C1 segment of cervical spinal cord (tissue), 14 donors: Measurements from ENCODE around the gene IFNLR1.

Experiments
- DNase-seq, 14 donors: peaks; one replicate each; lab custom pipeline; 2025; lab: John Stamatoyannopoulos, UW

The IFNLR1 gene

DNA sequence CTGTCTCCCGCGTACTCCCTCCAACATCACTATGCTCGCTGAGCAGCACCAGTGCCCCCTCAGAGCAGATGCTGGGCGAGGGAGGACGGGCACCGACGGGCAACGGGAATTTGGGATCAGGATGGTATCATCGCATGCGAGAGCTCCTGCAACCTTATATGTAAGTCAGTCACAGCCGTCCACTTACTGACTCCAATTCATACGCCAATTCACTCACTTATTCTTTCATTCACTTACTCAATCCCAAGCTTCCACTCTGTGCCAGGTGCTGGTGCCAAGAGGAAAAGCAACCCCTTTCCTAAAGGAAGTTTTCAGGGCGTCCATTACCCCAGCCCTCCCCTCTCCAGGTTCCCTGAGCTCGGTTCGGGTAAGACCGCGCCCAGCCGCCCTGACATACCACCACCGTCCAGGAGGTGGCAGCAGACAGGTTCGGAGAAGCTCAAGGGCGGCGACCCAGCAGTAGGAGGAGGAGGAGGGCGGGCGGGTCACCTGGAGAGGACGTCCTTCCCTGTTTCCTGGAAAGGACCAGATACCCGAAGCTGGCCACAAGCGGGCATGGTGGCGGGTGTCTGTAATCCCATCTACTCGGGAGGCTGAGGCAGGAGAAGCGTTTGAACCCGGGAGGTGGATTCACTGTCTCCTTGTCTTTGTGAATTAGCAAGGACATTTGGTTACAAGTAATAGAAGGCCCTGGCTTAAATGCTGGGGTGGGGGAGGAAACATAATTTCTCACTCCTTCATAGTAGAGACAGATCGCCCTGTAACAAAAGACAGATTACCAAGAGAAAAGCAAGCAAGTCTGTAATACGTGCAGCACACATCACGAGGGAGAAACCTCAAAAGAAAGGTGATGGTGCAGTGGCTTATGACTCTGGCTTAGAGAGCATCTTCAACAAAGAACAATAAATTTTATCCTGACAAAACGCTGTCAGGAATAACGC lies 36.6 kb downstream of the IFNLR1 start:
- peak in 12 of 14 donors; percentile 15 to 87 (median 54) for DNase-seq

DNA sequence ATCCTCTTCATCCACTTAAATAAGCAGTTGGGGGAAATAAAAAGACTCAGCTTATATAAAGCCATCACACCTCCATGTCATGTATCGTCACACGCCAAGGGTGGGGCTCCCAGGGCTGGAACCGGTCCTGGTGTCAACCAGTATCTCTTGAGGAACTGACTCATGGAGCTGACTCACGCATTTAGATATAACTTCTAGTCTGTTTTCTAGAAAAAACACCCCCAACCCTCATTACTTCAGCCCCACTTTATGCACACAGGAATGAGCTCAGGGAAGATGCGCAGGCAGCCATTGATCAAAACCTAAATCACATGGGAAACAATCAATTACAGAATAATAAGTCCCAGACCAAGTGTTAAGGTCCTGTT lies 37.2 kb downstream of the IFNLR1 start:
- DNase-seq, result peak in 1 of 14 donors; percentile 5

DNA sequence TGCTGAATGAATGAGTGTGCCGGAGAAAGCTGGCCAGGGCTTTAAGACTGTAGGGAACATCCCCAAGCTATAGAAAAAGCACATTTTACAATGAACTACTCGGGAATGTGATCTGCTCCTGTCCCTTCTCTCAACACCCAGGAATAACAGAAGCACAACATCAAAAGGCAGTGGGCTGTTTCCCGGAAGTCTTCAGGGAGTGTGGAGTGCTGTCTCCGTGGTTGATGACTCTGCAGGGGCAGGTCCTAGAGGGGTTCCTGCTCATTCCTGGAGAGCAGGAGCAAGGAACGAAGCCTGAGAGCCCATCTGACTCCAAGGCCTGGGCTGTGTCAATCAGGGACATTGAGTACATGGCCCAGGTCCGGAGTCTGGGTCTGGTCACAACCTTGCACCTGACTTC lies 39.3 kb downstream of the IFNLR1 start:
- no peak for DNase-seq

DNA sequence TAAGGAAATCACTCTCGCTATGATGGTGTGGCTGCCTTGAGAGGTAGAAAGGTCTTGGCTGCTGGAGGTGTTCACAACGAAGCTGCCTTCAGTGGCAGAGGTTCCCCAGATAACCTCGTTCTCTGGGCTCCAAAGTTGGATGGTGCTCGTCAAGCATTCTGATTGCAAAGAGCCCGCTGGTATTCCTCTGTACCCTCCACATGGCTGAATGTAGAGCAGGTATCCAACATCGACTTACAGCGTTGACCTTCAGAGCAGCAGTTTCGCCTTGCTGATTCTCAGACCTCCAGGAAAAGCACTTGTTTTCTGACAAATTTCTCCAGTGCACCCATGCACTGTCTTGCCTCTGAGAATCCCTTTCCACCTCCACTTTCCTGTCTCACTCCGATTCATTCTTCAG lies 39.9 kb downstream of the IFNLR1 start:
- DNase-seq, result no peak

DNA sequence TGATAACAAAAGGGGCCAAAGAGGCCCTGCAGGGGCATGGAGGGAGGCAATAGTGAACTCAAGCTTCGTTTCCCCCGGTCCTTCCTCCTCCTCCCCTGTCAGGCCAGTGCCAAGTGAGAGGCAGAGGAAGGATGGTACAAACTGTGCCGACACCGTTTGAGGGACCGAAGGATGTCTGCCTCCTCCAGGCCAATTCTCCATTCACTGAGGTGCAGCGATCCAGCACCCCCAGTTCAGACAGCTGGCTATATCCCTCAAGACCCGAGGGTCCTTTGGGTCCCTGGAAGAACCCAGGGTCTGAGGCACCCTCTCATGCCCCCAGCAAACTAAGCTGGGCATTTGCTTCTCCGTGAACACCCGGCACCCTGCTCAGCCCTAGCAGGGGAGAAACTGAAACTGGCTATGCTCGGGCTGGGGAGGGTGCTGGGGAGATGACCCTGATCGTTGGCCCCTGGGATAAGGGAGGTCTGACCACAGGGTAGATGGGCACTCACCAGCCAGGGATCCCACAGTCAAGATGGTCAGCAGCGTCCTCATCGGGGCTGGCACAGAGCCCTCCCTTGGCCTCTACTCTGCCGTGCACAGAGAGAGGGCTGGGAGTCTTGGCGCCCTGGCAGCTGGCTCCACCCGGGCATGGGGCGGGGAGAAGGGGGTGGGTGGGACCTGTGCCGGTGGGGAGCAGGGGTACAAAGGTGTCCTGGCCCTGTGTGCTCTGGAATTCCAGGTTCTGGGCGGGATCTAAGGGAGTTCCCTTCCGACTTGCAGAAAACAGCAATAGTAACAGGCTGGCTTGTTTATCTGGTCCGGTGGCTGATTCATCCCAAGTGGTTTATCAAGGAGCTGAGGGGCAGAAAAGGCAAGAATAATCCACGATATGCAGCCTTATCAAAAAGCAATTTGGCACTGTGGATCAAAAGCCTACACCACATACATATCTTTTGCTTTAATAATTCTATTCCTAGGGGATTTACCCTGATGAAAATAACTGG lies 44.2 kb downstream of the IFNLR1 start, which contains the start of gene IL22RA1:
Gene IL22RA1, minus strand, starts transcription at position 595 of the 989 bp plus-strand sequence. Its CDS starts 58 bp downstream, at position 537.
- DNase-seq, result peak in 1 of 14 donors; percentile 2

DNA sequence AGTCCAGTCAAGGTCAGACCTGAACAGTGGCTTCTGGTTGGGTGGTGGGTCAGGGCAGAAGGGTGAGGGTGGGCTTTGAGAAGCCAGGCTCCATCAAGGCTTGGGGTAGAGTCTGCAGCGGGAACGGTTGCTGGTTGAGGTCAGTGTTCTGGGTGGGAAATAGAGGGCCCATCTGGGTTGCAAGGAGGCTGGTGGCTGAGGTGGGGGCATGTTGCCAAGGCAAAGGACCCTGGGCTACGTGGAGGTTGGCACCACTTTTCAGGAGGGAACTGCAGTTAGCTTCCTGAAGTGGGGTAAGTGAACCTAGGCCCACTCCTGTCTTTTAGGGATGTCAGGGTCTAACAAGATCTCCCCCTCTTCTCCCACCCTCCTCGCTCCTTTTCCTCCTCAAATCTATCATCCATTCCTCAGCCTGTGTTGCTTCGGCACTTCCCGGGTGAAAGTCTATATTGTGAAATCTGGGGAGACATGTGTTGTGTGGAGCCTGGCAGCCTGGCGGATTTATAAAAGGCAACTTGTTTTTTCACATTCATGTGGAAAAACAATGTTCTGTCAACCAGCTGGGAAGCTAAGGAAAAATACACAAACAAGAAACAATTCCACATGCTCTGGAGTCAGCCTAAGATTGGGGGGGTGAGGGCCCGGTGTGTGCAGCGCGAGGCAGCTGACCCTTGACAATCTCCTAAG lies 45.6 kb downstream of the IFNLR1 start:
- DNase-seq, result no peak

DNA sequence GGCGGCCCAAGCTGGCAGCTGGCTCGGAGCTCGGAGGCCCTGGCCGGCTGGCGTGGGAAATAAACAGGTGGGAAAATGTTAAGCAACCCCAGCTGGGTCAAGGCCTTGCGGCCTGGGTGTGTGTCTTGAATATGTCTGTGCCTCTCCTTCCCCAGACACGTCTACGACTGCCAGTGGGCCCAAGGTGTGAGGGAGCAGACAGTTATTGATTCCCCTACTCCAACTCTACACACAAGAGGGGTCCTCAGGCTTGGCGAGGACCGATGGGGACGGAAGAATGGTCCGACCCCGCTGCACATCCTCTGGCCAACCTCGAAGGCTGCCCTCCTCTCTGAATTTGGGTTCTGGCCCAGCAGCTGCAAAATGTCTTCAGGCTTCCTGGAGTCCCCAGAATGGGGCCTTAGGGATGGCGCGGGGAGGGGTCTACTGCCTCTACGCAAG lies 46.3 kb downstream of the IFNLR1 start:
- no peak for DNase-seq

DNA sequence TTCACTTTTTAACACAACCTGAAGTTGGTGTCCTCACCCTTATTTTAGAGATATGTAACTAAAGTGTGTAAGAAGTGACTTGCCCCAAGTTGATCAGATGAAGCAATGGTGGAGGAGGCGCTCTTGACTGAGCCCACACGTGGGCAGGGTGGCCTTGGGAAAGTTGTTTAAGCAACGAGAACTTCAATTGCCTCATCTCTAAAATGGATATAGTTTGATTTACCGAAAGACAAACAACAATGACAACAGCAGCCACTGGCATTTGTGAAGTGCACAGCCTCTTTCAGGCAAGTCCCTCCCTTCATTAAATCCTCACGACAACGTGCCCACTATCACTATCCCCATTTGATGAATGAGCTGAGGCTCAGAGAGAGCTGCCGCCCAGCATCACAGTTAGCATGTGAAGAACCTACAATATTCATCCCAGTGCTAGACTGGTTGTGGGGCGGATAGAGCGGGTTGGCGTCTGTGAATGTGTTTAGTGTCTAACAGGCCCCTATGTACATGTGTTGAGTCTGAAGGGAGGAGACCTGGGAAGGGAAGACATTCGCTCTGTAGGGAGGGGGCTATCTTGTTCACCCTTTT lies 47.2 kb downstream of the IFNLR1 start:
- DNase-seq, result no peak

DNA sequence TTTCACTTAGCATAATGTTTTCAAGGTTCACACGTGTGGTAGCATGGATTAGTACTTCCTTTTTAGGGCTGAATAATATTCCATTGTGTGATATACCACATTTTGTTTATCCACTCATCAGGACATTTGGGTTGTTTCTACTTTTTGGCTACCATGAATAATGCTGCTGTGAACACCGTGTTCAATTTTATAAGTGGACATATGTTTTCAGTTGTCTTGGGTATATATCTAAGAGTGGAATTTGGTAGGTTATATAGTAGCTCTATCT lies 47.9 kb downstream of the IFNLR1 start:
- DNase-seq, result no peak

DNA sequence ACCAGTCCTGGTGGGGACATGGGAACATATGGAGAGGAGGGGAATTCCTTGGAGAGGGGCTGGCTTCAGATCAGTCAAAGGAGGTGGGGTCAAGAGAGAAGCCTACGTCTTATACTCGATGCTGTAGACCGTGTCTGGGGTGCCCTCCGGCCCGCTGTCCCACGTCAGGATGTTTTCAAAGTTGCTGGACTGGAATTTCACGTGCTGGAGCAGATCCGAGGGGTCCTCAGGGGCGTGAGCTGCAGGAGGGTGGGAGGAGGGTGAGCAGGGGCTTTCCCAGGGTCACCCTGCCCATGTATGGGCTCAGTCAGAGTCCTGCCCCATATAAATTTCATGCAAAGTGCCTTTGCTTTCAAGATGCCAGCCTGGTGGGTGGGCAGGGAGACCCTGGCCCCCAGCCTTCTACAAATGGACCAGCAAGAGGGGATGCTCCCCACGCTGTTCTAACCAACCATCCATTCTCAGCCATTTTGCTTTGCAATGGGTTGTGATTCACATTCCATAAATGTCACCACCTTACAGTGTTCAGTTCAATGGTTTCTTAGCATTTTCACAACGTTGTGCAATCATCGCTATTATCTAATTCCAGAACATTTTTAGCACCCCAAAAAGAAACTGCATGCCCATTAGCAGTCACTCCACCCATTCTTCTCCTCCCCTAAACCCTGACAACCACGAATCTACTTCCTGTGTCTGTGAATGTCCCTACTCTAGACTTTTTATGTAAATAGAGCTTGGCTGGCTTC lies 48.4 kb downstream of the IFNLR1 start:
- DNase-seq, result no peak

DNA sequence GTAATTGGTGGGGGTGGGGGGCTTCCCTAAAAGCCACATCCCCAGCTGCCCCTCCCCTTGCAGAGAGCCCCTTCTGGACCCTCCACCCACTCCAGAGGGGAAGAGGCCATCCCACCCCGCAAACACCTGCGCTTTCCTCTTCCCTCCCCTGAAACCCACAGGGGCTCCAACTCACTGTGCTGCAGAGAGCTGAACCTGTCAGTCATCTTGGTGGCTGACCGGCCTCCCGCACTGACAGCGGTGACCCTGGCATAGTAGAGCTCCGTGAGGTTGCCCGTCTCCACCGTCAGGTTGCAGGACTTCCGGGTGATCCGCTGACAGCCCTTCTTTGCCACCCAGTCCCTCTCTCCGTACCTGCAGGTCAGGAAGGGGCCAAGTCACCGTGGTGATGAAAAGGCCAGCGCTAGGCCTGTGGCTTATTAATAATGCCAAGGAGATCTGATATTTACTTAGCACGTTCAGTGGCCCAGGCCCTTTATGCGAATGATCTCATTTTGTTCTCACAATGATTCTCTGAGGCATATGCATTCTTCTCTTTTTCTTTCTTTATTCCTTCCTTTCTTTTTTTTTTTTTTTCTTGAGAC lies 50.0 kb downstream of the IFNLR1 start:
- no peak for DNase-seq

DNA sequence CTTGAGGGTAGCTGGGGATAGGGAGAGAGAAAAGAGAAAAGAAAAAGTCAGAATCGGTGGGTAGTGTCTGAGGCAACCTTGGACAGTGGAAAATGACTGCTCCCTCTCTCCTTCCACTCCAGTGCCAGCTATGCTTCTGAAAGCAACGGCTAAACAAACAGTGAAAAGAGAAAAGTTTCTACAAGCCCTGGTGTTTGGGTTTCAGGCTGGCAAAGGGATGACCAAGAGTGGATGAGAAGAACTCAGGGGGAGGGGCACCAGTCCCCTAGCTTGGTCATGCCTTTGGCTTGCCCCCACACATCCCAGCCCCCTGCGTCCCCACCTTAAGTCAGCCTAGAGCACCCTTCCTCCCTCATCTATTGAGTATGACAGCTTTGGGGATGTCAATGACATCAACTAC lies 52.7 kb downstream of the IFNLR1 start:
- DNase-seq, result no peak

DNA sequence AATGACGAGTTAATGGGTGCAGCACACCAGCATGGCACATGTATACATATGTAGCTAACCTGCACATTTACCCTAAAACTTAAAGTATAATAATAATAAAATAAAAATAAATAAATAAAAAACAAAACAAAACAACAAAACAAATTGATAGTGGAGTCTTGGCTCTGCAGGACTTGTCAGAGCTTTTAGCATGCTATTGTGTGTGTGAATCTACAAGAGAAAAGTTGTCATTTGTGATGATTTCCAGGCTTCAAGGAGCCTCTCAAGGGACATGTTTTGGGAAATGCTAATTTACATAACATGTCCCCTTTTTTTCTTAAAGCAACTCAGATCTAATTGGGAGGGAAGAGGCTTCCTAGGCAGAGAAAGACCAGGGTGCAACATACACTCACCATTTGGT lies 53.3 kb downstream of the IFNLR1 start:
- DNase-seq, result no peak

DNA sequence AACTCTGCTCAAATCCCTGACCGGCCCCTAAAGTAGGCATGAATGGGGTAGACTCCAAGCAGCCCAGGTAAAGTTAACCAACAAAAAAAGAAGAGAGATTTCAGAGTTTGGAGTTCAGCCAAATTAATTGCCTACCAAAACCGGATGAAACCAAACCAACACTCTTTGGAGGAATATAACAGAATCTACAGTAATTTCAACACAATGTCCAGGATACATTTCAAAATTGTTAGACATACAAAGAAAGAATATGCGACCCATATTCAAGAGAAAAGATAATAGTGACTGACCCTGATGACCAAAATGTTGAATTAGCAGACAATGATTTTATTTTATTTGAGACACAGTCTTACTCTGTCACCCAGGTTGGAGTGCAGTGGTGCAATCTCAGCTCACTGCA lies 56.7 kb downstream of the IFNLR1 start:
- DNase-seq, result no peak

DNA sequence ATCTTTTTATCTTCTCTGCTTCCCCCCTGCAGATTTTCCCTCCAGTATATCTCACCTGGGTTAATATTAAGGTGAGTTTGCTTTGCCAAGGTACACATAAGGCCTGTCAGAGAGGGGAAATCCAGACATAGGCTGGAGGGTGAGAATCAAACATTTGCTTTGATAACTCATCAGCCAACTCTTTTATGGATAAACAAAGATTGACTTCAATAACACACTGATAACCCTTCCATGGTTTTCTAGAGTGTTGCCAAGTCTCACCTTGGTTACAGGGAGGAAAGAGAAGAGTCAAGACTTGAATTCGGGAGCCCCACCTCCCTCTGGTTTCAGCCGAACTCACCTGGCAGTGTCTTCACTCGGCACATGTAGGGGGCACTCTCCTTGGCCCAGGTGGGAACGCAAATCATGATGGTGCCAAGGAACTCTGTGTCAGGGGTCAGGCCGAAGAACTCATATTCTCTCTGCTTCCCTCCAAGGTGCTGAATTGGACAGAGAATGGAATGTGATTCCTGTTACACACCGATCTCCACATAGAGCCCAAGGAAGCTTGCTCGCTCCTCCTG lies 59.2 kb downstream of the IFNLR1 start:
- no peak for DNase-seq

DNA sequence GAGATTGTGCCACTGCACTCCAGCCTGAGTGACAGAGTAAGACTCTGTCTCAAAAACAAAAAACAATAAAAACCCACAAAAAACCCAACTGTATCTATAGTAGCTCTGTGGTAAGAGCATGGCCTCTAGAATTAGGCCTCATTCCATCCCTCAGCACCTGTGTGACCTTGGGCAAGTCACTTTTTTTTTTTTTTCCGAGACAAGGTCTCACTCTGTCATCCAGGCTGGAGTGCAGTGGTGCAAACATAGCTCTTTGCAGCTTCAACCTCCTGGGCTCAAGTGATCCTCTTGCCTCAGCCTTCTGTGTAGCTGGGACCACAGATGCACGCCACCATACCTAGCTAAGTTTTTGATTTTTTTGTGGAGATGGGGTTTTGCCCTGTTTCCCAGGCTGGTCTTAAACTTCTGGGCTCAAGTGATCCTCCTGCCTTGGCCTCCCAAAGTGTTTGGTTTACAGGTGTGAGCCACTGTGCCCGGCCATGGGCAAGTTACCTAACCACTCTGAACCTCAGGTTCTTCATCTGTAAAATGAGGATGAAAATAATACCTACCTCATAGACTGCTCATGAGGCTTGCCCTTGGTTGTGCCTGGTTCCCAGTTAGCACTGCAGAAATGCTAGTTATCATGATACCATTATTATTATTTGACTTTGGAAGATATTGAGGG lies 59.8 kb downstream of the IFNLR1 start:
- no peak for DNase-seq

DNA sequence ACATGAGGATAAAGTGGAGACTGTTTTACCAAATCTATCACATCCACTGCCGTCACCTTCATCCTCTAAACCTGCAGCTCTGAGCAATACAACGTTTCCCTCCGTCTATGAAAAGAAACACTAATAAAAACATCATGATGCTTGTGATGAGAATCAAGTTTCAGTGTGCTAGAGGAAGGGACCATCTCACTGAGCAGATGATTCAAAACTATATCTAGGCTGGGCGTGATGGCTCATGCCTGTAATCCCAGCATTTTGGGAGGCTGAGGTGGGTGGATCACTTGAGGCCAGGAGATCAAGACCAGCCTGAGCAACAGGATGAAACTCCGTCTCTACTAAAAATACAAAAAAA lies 60.4 kb downstream of the IFNLR1 start:
- no peak for DNase-seq

DNA sequence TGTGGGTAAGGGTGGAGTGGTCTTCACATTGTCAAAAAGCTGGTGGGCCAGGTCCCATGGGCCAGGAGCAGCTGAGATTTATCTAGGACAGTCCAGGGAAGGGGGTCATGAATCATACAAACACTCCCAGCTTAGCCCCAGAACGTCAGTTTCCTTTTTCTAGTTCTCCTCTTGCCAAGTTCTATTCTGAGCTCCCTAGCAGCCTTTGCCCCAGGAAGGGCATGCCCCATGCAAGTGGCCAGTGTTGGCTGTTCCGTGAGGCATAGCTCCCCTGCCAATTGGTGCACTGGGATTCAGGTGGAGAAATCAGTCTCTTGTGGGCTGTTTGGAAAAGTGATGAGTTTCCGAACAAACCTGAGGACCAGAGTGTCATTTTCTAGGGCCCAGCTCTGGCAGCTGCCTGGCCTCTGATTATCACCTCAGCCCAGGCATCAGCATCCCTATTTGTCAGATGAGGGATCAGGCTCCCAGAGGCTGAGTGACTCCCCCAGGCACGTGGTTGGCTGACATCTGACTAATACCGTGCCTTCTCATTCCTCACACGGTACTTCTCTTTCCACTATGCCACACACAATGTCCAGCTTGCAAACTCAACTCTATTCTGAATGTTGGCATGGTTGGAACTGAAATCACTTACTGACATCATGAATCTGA lies 60.9 kb downstream of the IFNLR1 start:
- peak in 4 of 14 donors; percentile 6 to 49 (median 24) for DNase-seq

DNA sequence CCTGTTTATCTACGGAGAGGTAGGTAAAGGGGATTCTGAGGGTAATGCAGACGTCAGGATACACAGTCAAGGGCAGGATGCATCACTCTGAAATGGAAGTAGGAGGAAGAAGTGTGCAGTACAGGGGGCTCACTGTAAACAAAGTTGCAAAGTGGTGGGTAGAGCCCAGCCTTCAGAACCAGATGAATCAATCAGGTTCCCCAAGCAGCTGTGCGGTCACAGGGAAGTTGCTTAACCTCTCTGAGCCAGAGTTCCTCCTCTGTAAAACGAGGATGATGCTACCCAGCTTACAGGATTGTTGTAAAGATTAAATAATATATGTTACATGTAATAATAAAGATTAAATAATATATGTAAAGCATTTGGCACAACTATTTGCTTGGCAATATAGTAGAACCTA lies 61.6 kb downstream of the IFNLR1 start:
- no peak for DNase-seq
